ENCODE data around the gene DEPP1. TPM values are rescaled to one million over a fixed set of nuclear protein-coding genes. Genes with fewer than 3 reads are reported as not detected.

The DEPP1 gene
- total and polyA plus RNA-seq, 2 of the 13 experiments (the other 11 are each of a cell fraction or from before 2014, with no cell fraction given) = 14.8 to 270 TPM

DNA sequence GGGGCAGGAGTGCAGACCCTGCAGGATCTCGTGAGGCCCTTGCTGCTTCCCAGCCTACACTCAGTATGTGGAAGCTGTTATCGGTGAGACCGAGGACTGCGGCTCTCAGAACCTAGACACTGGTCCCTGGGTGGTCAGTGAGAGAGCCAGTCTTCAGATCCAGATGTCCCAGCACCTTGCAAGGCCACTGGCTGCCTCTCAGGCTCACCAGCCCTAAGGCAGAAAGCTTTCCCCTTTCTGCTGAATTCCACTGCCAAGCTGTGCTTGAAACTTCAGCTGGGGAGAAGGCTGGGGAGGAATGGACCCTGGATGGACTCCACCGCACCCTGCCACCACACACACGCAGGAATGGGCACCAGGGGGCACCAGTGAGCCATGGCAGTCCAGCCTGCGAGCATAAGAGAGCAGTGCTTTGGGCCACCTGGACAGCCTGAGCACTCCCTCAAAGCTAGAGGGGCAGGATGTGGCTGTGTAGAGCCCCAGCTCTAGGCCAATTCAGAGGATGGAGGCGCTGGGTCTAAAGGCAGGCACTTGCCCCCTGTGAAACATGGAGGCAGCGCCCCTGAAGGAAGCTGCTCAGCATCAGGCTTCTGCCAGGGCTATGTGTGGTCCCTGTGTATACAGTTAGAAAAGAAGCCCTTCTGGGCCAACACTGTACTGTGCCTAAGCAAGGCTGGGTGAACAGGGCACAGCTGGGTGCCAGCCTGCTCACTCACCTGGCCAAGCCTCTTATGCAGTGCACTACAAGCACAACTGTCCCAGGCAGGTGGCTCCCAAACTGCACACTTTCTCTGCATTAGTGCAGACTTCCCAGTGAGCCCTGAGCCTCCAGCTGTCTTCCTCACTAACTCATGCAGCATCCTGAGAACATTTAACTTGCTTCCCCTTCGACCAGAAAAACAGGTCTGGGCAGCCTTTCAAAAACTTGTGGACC is 45.8 kb downstream of the DEPP1 start (continued):
- TF ChIP-seq AKAP8 (CRISPR knock-in tag; IDR thresholded peaks at IDR 0.05) (no peak; the same call in 1 of the 2 replicates), ZKSCAN5 (CRISPR knock-in tag; IDR thresholded peaks at IDR 0.05) (no peak), UBTF (CRISPR knock-in tag; IDR thresholded peaks at IDR 0.05) (peak; percentile 64), ZNF430 (CRISPR knock-in tag; IDR thresholded peaks at IDR 0.05) (peak; percentile 71; the same call in 1 of the 2 replicates), ZNF768 (CRISPR knock-in tag; IDR thresholded peaks at IDR 0.05) (peak; percentile 49; the same call in 1 of the 2 replicates), PRDM15 (CRISPR knock-in tag; IDR thresholded peaks at IDR 0.05) (no peak), TP53 (CRISPR knock-in tag; conservative IDR thresholded peaks at IDR 0.05) (no peak), CBX1 (IDR thresholded peaks at IDR 0.05; ENCODE audit: low read depth) (no peak), PCBP2 (optimal IDR thresholded peaks at IDR 0.05; ENCODE audit: low read depth, low read length, poor library complexity, severe bottlenecking) (no peak), ZNF780A (CRISPR knock-in tag; IDR thresholded peaks at IDR 0.05) (no peak), ATAD3A (CRISPR knock-in tag; IDR thresholded peaks at IDR 0.05) (no peak), ZNF546 (CRISPR knock-in tag; conservative IDR thresholded peaks at IDR 0.05) (peak; percentile 53; the same call in 1 of the 2 replicates), TCF12 (IDR thresholded peaks at IDR 0.05) (no peak), TCF12 (CRISPR knock-in tag; IDR thresholded peaks at IDR 0.05) (no peak), SALL2 (CRISPR knock-in tag; IDR thresholded peaks at IDR 0.05) (0 out of 2 replicates have a peak, but pooled peaks have one; percentile 70), ZFP41 (CRISPR knock-in tag; IDR thresholded peaks at IDR 0.05; ENCODE audit: borderline replicate concordance) (no peak), ATF7 (IDR thresholded peaks at IDR 0.05) (no peak), ATF7 (CRISPR knock-in tag; IDR thresholded peaks at IDR 0.05) (no peak), SOX5 (CRISPR knock-in tag; IDR thresholded peaks at IDR 0.05; ENCODE audit: borderline replicate concordance) (peak; percentile 42; the same call in 1 of the 2 replicates), SALL1 (CRISPR knock-in tag; IDR thresholded peaks at IDR 0.05) (peak; percentile 87), CBFB (CRISPR knock-in tag; IDR thresholded peaks at IDR 0.05) (no peak), HNRNPH1 (optimal IDR thresholded peaks at IDR 0.05; ENCODE audit: low read depth, low read length) (no peak), EED (CRISPR knock-in tag; IDR thresholded peaks at IDR 0.05) (no peak)
- TF ChIP-seq, protein P1, sequence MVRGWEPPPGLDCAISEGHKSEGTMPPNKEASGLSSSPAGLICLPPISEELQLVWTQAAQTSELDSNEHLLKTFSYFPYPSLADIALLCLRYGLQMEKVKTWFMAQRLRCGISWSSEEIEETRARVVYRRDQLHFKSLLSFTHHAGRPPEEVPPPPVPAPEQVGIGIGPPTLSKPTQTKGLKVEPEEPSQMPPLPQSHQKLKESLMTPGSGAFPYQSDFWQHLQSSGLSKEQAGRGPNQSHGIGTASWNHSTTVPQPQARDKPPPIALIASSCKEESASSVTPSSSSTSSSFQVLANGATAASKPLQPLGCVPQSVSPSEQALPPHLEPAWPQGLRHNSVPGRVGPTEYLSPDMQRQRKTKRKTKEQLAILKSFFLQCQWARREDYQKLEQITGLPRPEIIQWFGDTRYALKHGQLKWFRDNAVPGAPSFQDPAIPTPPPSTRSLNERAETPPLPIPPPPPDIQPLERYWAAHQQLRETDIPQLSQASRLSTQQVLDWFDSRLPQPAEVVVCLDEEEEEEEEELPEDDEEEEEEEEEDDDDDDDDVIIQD (CRISPR knock-in tag; IDR thresholded peaks at IDR 0.05; ENCODE audit: low read depth) = no peak
